ENCODE data around the gene ASCL2.

- TF ChIP-seq CTCF (IDR thresholded peaks at IDR 0.05 in 2 of 3, conservative IDR thresholded peaks at IDR 0.05 in 1 of 3; ENCODE audit: control insufficient read depth in 2 of 3, extremely low read depth in 1 of 3, insufficient read depth in 1 of 3, low read depth in 3 of 3, low read length in 3 of 3) (no peak), RCOR1 (conservative IDR thresholded peaks at IDR 0.05; ENCODE audit: low read depth, low read length) (no peak), RAD21 (IDR thresholded peaks at IDR 0.05; ENCODE audit: insufficient read depth, low read depth, low read length) (no peak), EP300 (IDR thresholded peaks at IDR 0.05; ENCODE audit: borderline replicate concordance in 1 of 2, control insufficient read depth in 1 of 2, low read depth in 2 of 2, low read length in 2 of 2) (no peak), FOS (IDR thresholded peaks at IDR 0.05; ENCODE audit: borderline replicate concordance, extremely low read depth, insufficient read length) (no peak), MYC (IDR thresholded peaks at IDR 0.05; ENCODE audit: insufficient read depth, insufficient read length, insufficient replicate concordance, low read length, severe bottlenecking) (no peak), POLR2A (IDR thresholded peaks at IDR 0.05; ENCODE audit: low read depth, low read length) (no peak), ZBTB33 (IDR thresholded peaks at IDR 0.05) (no peak)
Measured at GRCh38 chr11:2262301-2263070, 7.9 kb downstream of the ASCL2 start.
